ENCODE data around the gene CETN3. TPM values are rescaled to one million over a fixed set of nuclear protein-coding genes. Genes with fewer than 3 reads are reported as not detected.
A peak's percentile ranks its signal among the peaks of the same experiment; 100 is the strongest.

Gene CETN3
- total and polyA plus RNA-seq, 9 of the 15 experiments (the other 6 are each of a cell fraction or from before 2014, with no cell fraction given) = 43.3 to 113 (median 82.4) TPM

- TF ChIP-seq ZNF445 (CRISPR knock-in tag; IDR thresholded peaks at IDR 0.05; ENCODE audit: low read depth) = no peak
- no peak for TF ChIP-seq TFAM (CRISPR knock-in tag; conservative IDR thresholded peaks at IDR 0.05)
- TF ChIP-seq, protein P1, sequence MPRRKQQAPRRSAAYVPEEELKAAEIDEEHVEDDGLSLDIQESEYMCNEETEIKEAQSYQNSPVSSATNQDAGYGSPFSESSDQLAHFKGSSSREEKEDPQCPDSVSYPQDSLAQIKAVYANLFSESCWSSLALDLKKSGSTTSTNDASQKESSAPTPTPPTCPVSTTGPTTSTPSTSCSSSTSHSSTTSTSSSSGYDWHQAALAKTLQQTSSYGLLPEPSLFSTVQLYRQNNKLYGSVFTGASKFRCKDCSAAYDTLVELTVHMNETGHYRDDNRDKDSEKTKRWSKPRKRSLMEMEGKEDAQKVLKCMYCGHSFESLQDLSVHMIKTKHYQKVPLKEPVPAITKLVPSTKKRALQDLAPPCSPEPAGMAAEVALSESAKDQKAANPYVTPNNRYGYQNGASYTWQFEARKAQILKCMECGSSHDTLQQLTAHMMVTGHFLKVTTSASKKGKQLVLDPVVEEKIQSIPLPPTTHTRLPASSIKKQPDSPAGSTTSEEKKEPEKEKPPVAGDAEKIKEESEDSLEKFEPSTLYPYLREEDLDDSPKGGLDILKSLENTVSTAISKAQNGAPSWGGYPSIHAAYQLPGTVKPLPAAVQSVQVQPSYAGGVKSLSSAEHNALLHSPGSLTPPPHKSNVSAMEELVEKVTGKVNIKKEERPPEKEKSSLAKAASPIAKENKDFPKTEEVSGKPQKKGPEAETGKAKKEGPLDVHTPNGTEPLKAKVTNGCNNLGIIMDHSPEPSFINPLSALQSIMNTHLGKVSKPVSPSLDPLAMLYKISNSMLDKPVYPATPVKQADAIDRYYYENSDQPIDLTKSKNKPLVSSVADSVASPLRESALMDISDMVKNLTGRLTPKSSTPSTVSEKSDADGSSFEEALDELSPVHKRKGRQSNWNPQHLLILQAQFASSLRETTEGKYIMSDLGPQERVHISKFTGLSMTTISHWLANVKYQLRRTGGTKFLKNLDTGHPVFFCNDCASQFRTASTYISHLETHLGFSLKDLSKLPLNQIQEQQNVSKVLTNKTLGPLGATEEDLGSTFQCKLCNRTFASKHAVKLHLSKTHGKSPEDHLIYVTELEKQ (CRISPR knock-in tag; IDR thresholded peaks at IDR 0.05) = no peak
- no peak for TF ChIP-seq MCM3 (IDR thresholded peaks at IDR 0.05)
- TF ChIP-seq, protein P2, sequence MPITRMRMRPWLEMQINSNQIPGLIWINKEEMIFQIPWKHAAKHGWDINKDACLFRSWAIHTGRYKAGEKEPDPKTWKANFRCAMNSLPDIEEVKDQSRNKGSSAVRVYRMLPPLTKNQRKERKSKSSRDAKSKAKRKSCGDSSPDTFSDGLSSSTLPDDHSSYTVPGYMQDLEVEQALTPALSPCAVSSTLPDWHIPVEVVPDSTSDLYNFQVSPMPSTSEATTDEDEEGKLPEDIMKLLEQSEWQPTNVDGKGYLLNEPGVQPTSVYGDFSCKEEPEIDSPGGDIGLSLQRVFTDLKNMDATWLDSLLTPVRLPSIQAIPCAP (CRISPR knock-in tag; IDR thresholded peaks at IDR 0.05; ENCODE audit: borderline replicate concordance) = no peak
- no peak; the same call in 1 of the 2 replicates for TF ChIP-seq ELF2 (CRISPR knock-in tag; IDR thresholded peaks at IDR 0.05)
- peak; percentile 99 for TF ChIP-seq PHF8 (IDR thresholded peaks at IDR 0.05; ENCODE audit: borderline replicate concordance, low read length)
- TF ChIP-seq PCBP2 (IDR thresholded peaks at IDR 0.05; ENCODE audit: low read depth, low read length, poor library complexity, severe bottlenecking) = no peak
- TF ChIP-seq, protein P3, sequence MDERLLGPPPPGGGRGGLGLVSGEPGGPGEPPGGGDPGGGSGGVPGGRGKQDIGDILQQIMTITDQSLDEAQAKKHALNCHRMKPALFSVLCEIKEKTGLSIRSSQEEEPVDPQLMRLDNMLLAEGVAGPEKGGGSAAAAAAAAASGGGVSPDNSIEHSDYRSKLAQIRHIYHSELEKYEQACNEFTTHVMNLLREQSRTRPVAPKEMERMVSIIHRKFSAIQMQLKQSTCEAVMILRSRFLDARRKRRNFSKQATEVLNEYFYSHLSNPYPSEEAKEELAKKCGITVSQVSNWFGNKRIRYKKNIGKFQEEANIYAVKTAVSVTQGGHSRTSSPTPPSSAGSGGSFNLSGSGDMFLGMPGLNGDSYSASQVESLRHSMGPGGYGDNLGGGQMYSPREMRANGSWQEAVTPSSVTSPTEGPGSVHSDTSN (CRISPR knock-in tag; IDR thresholded peaks at IDR 0.05; ENCODE audit: low read depth) = no peak
- TF ChIP-seq, protein P3 (tag; conservative IDR thresholded peaks at IDR 0.05; ENCODE audit: low read depth) = peak; percentile 80
- no peak for TF ChIP-seq ELF1 (tag; IDR thresholded peaks at IDR 0.05)
- no peak for TF ChIP-seq EWSR1 (IDR thresholded peaks at IDR 0.05; ENCODE audit: borderline replicate concordance, low read depth, partially characterized antibody)
- peak; percentile 53; the same call in 1 of the 2 replicates for TF ChIP-seq KLF6 (CRISPR knock-in tag; IDR thresholded peaks at IDR 0.05; ENCODE audit: borderline replicate concordance)
- peak; percentile 24 for TF ChIP-seq RBM39 (optimal IDR thresholded peaks at IDR 0.05; ENCODE audit: low read depth, low read length)
- TF ChIP-seq MBD1 (CRISPR knock-in tag; IDR thresholded peaks at IDR 0.05) = no peak
- no peak; the same call in 1 of the 2 replicates for TF ChIP-seq SOX6 (IDR thresholded peaks at IDR 0.05)
- TF ChIP-seq POLR2AphosphoS2 (IDR thresholded peaks at IDR 0.05; ENCODE audit: low read length) = peak; percentile 95
- peak; percentile 80 for TF ChIP-seq TAF7 (tag; IDR thresholded peaks at IDR 0.05)
Observed at GRCh38 chr5:90409318-90410177, at the start of gene CETN3 (continued).

All from K562 (cell line).